GM12865 (cell line): ENCODE data around the gene TNFAIP8L2.

ENCODE experiments used
- DNase-seq: peaks from one replicate; pipeline ENCODE4 v3.0.0; 2010; ENCODE audit warnings: low read depth
- H3K4me3 ChIP-seq: 2 replicates; pipeline ENCODE4 v1.5.1; 2011; ENCODE audit warnings: mild to moderate bottlenecking, low read depth, low read length, control low read depth
- TF ChIP-seq, protein P1 (sequence below): IDR thresholded peaks from 2 replicates; pipeline ENCODE4 v1.5.1; 2011; ENCODE audit warnings: low read length, control low read depth, low read depth, inconsistent platforms; ENCODE audit not compliant: insufficient read depth; ENCODE audit errors: missing control alignments

Gene TNFAIP8L2

DNA sequence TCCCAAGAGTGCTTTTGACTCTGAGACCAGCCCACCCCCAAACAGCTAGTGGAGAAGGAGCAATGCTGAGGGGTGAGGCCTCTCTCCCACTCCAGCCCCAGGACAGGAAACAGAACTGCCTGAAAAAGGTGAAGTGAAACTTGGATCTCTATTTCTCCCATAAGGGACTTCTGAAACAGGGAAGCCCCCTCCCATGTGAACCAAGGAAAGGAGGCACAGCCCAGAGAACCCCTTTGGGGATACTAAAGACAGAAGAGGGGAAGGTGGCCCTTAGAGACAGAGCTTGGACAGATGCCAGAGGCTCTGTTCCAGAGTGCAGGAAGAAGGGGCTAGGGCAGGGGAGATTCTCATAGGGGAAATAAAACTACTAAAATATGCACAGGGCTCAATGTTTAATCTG lies 2.9 kb downstream of the TNFAIP8L2 start:
- DNase-seq = no peak
- H3K4me3 ChIP-seq = no peak overlapping the region
- TF ChIP-seq, protein P1, sequence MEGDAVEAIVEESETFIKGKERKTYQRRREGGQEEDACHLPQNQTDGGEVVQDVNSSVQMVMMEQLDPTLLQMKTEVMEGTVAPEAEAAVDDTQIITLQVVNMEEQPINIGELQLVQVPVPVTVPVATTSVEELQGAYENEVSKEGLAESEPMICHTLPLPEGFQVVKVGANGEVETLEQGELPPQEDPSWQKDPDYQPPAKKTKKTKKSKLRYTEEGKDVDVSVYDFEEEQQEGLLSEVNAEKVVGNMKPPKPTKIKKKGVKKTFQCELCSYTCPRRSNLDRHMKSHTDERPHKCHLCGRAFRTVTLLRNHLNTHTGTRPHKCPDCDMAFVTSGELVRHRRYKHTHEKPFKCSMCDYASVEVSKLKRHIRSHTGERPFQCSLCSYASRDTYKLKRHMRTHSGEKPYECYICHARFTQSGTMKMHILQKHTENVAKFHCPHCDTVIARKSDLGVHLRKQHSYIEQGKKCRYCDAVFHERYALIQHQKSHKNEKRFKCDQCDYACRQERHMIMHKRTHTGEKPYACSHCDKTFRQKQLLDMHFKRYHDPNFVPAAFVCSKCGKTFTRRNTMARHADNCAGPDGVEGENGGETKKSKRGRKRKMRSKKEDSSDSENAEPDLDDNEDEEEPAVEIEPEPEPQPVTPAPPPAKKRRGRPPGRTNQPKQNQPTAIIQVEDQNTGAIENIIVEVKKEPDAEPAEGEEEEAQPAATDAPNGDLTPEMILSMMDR = no peak

DNA sequence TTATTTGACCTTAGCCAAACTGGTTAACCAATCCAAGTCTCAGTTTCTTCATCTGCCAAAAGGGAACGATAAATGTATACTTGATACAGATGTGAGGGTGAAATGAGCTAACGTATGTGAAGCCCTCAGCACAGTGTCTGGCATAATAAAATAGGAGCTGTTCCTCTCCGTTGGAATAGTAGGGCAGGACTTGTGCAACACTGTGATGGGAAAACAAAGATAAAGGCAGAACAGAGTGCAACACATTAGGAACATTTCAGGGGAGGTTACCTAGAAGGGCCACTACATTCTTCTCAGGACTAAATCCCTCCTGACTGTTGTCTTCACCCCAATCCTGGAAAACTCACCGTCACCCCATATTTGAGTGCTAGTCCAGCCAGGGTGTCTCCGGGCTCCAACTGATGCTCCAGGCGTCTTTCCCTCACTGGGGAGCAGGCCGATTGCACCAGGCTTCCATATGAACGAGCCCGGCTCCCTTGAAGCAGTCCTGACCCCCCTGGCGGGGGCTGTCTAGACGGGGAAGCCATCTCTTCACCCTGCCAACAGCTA lies 8.4 kb downstream of the TNFAIP8L2 start:
- peak overlapping the region; percentile 71 for H3K4me3 ChIP-seq
- no peak for DNase-seq
- TF ChIP-seq, protein P1 = no peak

DNA sequence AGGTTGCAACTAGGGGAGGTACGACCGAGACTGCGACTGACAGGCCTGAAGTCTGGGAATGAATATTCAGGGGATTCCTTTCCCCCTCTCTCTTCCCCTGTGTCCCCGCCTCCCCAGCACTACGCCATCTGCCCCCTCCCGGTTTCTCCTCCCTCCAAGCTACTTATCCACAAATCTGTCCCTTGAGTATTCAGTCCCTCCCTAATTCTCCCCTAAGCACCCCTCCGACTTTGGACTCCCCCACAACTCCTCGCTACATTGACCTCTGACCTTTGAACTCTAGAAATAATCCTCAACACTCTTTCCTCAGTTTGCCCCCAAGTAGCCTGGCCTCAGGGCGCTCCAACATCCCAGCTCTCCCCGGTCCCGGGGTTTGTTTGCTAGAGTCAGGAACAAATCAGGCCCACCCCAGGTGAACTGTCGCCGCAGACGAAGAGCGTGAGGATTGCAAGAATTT lies 8.9 kb downstream of the TNFAIP8L2 start:
- H3K4me3 ChIP-seq = peak overlapping the region; percentile 71
- DNase-seq = peak; percentile 32
- TF ChIP-seq, protein P1 = no peak

DNA sequence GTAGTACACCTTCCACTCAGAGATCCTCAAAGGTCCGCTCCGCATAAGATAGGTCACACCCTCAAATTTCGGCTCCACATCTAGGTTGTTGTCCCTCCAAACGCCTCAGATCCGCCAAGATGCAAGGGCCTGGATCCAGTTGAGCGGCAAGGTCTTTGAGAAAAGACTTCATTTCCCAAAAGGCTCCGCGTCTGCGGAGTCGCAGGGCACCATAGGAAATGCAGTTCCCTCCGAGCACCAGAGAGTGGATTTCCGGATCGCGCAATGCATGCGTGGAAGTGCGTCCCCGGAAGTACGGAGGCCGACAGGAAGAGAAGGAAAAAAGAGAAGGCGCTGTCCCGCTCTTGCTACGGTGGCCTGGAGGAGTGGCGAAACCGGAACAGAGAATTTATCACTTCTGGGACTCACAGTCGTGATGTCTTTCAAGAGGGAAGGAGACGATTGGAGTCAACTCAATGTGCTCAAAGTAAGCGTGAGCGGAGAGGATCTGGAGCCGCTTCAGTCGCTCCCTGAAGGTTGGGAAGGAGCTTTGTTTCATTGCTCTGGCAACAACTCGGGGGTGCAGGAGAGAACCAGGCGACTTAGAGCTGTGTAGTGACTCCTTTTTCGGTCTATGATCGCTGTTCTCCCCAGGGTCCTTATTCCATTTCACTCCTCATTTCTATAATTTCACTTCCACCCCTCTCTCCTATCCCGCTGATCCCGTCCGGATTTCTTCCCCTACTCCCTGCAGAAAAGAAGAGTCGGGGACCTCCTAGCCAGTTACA lies 9.5 kb downstream of the TNFAIP8L2 start, which contains the start of the genes LYSMD1 and SCNM1:
Gene LYSMD1 (minus strand): TSS at position 165 of the 767 bp plus-strand sequence. CDS start 644 bp downstream, outside the sequence.
Gene SCNM1 (plus strand): TSS at position 407 of the 767 bp plus-strand sequence. CDS start 9 bp downstream, at position 416.
- H3K4me3 ChIP-seq = peak within 1 kb of the TSS; percentile 98
- peak; percentile 99 for DNase-seq
- TF ChIP-seq, protein P1 = no peak

DNA sequence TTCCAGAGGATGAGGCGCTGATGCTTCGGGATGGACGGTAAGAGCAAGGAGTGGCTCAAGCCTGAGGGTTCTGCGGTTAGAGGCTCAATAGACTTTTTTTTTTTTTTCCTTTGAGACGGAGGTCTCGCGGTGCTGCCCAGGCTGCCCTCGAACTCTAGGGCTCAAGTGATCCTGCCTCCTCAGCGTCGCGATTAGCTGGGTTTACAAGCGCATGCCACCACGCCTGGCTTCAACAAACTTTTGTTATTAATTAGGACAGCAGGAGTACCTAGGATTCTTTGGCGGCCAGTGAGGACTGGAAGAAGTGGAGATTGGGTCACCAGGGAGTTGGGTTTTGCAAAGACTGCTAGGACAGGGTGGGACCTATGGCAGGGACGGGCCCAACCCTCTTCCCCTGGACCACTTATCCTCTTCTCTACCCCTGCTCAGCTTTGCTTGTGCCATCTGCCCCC lies 10.1 kb downstream of the TNFAIP8L2 start:
- TF ChIP-seq, protein P1 = no peak
- peak; percentile 40 for DNase-seq
- H3K4me3 ChIP-seq = peak overlapping the region; percentile 98

DNA sequence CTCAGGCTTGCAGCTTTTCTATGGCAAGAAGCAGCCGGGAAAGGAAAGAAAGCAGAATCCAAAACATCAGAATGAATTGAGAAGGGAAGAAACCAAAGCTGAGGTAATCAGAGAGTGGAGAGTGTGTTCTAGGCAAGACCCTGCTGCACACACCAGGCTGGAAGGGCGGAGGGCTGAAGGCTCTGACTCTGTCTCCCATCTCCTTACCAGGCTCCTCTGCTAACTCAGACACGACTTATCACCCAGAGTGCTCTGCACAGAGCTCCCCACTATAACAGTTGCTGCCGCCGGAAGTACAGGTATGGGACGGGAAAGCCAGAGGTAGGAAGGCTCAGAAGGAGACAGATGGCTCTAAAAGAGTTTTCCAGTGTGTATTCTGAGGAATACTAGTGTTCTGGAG lies 10.7 kb downstream of the TNFAIP8L2 start:
- no peak for DNase-seq
- TF ChIP-seq, protein P1 = no peak
- peak overlapping the region; percentile 98 for H3K4me3 ChIP-seq
